BLaER1 (cell line): ENCODE data around the gene RNF43.
A peak's percentile ranks its signal among the peaks of the same experiment; 100 is the strongest.
"Not testable (repeated sequence)": the region's sequence is repeated elsewhere in the genome, so short reads cannot be mapped to it uniquely, and the experiment has no call there.

Experiments used
- H3K27ac ChIP-seq: shearing (Covaris generic); formaldehyde crosslinking; 2 replicates; pipeline ENCODE4 v1.8.1; 2022
- H3K27me3 ChIP-seq: shearing (Covaris generic); formaldehyde crosslinking; 2 replicates; pipeline ENCODE4 v1.8.1; 2022
- H3K36me3 ChIP-seq: shearing (Covaris generic); formaldehyde crosslinking; 2 replicates; pipeline ENCODE4 v1.8.1; 2022
- H3K4me1 ChIP-seq: shearing (Covaris generic); formaldehyde crosslinking; 2 replicates; pipeline ENCODE4 v1.8.1; 2022
- H3K4me2 ChIP-seq: shearing (Covaris generic); formaldehyde crosslinking; 2 replicates; pipeline ENCODE4 v1.8.1; 2022
- H3K4me3 ChIP-seq: shearing (Covaris generic); formaldehyde crosslinking; 2 replicates; pipeline ENCODE4 v1.8.1; 2022
- H3K9ac ChIP-seq: shearing (Covaris generic); formaldehyde crosslinking; 2 replicates; pipeline ENCODE4 v1.8.1; 2022
- H3K9me3 ChIP-seq: shearing (Covaris generic); formaldehyde crosslinking; 2 replicates; pipeline ENCODE4 v1.8.1; 2022
- H4K20me1 ChIP-seq: shearing (Covaris generic); formaldehyde crosslinking; 2 replicates; pipeline ENCODE4 v1.8.1; 2022
- Cebpa-rat ChIP-seq: shearing (Covaris generic); IDR thresholded peaks from 2 replicates; pipeline ENCODE4 v1.8.1; 2022

RNF43 gene

GRCh38 chr17:58410714-58411407 lies 6.5 kb downstream of the RNF43 start:
- Histone ChIP-seq H3K4me1 (no peaks in the 10 kb centered on the region), H3K4me3 (no peak overlapping the region), H3K27me3 (no peaks in the 10 kb centered on the region), H3K9ac (no peak overlapping the region), H3K36me3 (no peaks in the 10 kb centered on the region), H3K27ac (no peak overlapping the region), H4K20me1 (no peaks in the 10 kb centered on the region), H3K9me3 (no peaks in the 10 kb centered on the region), H3K4me2 (no peak overlapping the region)
- TF ChIP-seq Cebpa-rat, result no peak

DNA sequence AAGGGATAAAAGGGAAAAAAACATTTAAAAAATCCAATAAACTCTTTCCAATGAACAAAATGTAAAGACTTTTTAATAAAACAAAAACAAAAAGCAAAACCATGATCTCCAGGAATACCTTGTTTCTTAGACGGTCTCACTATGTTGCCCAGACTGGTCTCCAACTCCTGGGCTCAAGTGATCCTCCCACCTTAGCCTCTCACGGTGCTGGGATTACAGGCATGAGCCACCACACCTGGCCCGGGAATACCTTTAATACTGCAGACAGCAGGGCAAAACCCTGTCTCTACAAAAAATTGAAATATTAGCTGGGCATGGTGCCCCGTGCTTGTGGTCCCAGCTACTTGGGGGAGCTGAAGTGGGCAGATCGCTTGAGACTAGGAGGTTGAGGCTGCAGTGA lies 7.9 kb downstream of the RNF43 start:
- Histone ChIP-seq H3K9me3 (no peaks in the 10 kb centered on the region), H3K4me3 (no peak overlapping the region), H3K4me1 (no peaks in the 10 kb centered on the region), H3K27ac (no peak overlapping the region), H4K20me1 (no peaks in the 10 kb centered on the region), H3K4me2 (no peak overlapping the region), H3K27me3 (no peaks in the 10 kb centered on the region), H3K36me3 (no peaks in the 10 kb centered on the region), H3K9ac (no peak overlapping the region)
- TF ChIP-seq Cebpa-rat, result no peak

DNA sequence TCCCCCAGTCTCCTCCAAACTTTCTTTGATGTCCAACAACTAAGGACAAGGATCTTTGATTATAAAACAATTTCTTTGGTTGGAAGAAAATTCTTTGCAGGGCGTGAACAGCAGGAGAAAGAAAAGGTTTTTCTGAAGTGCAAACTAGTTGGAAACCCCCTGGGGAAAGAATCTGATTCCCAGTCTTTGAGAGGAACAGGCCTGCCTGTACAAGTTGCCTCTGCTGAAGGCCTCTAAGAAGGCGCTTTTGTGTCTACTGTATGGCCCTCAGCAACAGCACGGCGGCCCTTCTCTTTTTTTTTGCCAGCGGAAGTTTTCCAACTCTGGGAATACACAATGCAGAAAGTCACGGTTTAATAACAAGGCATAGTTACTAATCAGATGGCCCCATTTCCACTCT lies 14.0 kb downstream of the RNF43 start:
- H3K9me3 ChIP-seq, result no peaks in the 10 kb centered on the region
- peaks cover 19% of the 10 kb centered on the region for H3K4me1 ChIP-seq
- no peak for TF ChIP-seq Cebpa-rat
- no peaks in the 10 kb centered on the region for H3K36me3 ChIP-seq
- H3K27ac ChIP-seq, result no peak overlapping the region
- H3K4me3 ChIP-seq, result no peak overlapping the region
- H3K9ac ChIP-seq, result no peak overlapping the region
- H3K4me2 ChIP-seq, result no peak overlapping the region
- no peaks in the 10 kb centered on the region for H4K20me1 ChIP-seq
- no peaks in the 10 kb centered on the region for H3K27me3 ChIP-seq

DNA sequence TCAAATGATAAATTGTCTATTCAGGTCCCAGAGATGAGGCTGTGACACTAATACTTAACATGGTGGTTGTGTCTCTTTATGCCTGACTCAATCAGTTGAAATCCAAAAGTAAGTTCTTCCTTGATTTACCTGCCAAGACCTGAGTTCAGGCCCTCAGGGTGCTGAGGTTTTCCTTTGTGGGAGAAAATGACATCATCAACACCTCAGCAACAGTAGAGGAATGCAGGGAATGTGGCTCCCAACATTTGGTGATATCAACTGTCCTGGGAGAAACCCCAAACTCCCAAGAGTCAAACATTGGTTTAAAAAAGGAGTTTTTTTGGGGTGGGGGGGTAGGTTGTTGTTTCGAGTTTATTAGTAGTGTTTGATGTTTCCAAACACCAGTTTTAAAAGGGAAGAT lies 14.7 kb downstream of the RNF43 start:
- Histone ChIP-seq H3K4me3 (no peak overlapping the region), H3K4me2 (peak overlapping the region; percentile 69), H3K27me3 (no peaks in the 10 kb centered on the region)

GRCh38 chr17:58402047-58402446 lies 15.3 kb downstream of the RNF43 start:
- H4K20me1 ChIP-seq, result no peaks in the 10 kb centered on the region
- TF ChIP-seq Cebpa-rat, result no peak
- H3K36me3 ChIP-seq, result no peaks in the 10 kb centered on the region
- peaks cover 19% of the 10 kb centered on the region for H3K4me1 ChIP-seq
- H3K9me3 ChIP-seq, result no peaks in the 10 kb centered on the region
- H3K4me3 ChIP-seq, result no peak overlapping the region
- no peak overlapping the region for H3K27ac ChIP-seq
- H3K27me3 ChIP-seq, result no peaks in the 10 kb centered on the region
- H3K9ac ChIP-seq, result no peak overlapping the region
- peak overlapping the region; percentile 69 for H3K4me2 ChIP-seq

More for the DNA sequence above, 14.7 kb downstream of the RNF43 start:
- Histone ChIP-seq H3K36me3 (no peaks in the 10 kb centered on the region), H3K9ac (no peak overlapping the region), H4K20me1 (no peaks in the 10 kb centered on the region), H3K9me3 (no peaks in the 10 kb centered on the region), H3K27ac (no peak overlapping the region), H3K4me1 (peaks cover 19% of the 10 kb centered on the region)
- TF ChIP-seq Cebpa-rat, result no peak

DNA sequence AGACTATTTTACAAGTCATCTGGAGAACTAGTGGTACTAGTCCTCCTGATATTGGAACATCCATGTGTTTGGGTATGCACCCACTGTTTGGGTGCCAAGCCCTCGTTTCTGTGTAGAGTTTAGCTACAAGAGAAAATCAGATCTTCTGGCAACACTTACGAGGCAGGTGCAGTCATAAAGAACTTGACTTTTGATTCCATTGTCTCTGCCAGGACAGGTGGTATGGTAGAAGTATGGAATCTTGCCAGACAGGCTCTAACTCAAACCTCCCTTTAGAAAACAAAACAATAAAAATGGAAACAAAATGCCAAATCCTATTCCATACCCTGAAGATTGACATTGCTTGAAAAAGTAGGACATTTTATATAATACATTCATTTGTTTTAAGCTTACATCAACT lies 16.0 kb downstream of the RNF43 start:
- H3K27ac ChIP-seq, result no peak overlapping the region
- no peaks in the 10 kb centered on the region for H3K27me3 ChIP-seq
- H3K36me3 ChIP-seq, result no peaks in the 10 kb centered on the region
- H3K4me2 ChIP-seq, result no peak overlapping the region
- no peaks in the 10 kb centered on the region for H4K20me1 ChIP-seq
- no peak overlapping the region for H3K4me3 ChIP-seq
- TF ChIP-seq Cebpa-rat, result no peak
- no peaks in the 10 kb centered on the region for H3K9me3 ChIP-seq
- H3K4me1 ChIP-seq, result peaks cover 21% of the 10 kb centered on the region
- no peak overlapping the region for H3K9ac ChIP-seq

DNA sequence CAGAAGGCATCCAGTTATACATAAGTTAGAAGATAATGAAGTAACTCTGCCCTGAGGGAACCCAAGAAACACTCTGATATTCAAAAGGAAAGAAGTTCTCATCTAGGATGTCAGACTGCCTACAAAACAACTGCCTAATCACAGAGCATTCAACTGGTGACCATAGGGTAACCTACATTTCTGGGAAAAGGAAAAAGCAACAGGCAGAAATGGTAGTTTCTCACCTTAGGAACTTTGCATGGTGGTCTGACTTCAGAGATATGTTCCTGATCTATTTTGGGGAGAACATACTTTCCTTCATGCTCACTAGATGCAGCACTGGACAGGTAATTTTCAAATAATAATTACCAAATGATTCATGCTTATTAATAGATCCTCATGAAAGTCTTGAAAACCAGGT lies 16.5 kb downstream of the RNF43 start:
- Histone ChIP-seq H4K20me1 (no peaks in the 10 kb centered on the region), H3K36me3 (no peaks in the 10 kb centered on the region), H3K4me1 (peaks cover 23% of the 10 kb centered on the region), H3K4me3 (no peak overlapping the region), H3K9ac (no peak overlapping the region), H3K9me3 (no peaks in the 10 kb centered on the region), H3K4me2 (no peak overlapping the region), H3K27ac (no peak overlapping the region), H3K27me3 (no peaks in the 10 kb centered on the region)
- TF ChIP-seq Cebpa-rat, result no peak

DNA sequence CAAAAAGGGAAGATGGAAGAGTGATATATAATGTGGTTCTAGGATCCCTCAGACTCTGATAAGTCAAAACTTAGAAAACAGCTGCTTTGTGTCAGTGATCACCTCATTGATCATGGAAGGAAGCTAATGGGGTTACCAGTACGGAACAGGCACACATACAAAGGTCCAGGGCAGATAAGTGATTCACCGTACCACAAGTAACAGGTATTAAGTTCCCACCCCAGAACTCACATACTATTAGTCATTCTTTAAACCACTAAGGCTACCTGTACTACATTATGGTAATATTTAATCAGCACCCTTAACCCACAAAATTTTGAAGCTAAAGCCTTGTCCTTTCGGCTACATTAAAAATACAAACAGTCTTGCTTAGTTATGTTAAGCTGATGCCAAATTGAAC lies 17.4 kb downstream of the RNF43 start:
- Histone ChIP-seq H3K4me3 (no peak overlapping the region), H3K4me2 (no peak overlapping the region), H3K9ac (no peak overlapping the region), H3K27ac (no peak overlapping the region), H4K20me1 (no peaks in the 10 kb centered on the region), H3K27me3 (no peaks in the 10 kb centered on the region), H3K9me3 (no peaks in the 10 kb centered on the region), H3K36me3 (no peaks in the 10 kb centered on the region), H3K4me1 (peaks cover 23% of the 10 kb centered on the region)
- TF ChIP-seq Cebpa-rat, result no peak

- Histone ChIP-seq H4K20me1 (no peaks in the 10 kb centered on the region), H3K27ac (no peak overlapping the region), H3K9ac (no peak overlapping the region), H3K4me3 (no peak overlapping the region), H3K27me3 (no peaks in the 10 kb centered on the region), H3K9me3 (no peaks in the 10 kb centered on the region), H3K36me3 (no peaks in the 10 kb centered on the region), H3K4me2 (no peak overlapping the region), H3K4me1 (peaks cover 23% of the 10 kb centered on the region)
- no peak for TF ChIP-seq Cebpa-rat
Observed at GRCh38 chr17:58398574-58399266, 18.6 kb downstream of the RNF43 start.

GRCh38 chr17:58397421-58397820 lies 19.9 kb downstream of the RNF43 start:
- not testable (repeated sequence) for H3K9ac ChIP-seq, H3K27me3 ChIP-seq, H3K4me2 ChIP-seq, H3K27ac ChIP-seq, H3K9me3 ChIP-seq, H3K36me3 ChIP-seq, H3K4me3 ChIP-seq, H4K20me1 ChIP-seq
- H3K4me1 ChIP-seq, result peaks cover 13% of the 10 kb centered on the region

- H3K36me3 ChIP-seq, result no peaks in the 10 kb centered on the region
- H3K9me3 ChIP-seq, result no peaks in the 10 kb centered on the region
Observed at GRCh38 chr17:58396173-58396572, 21.2 kb downstream of the RNF43 start.

More at GRCh38 chr17:58396173-58396572, 21.2 kb downstream of the RNF43 start:
- peaks cover 4% of the 10 kb centered on the region; the same call in 1 of the 2 replicates for H3K4me1 ChIP-seq
- TF ChIP-seq Cebpa-rat, result no peak
- no peak overlapping the region for H3K9ac ChIP-seq
- no peaks in the 10 kb centered on the region for H4K20me1 ChIP-seq
- H3K27me3 ChIP-seq, result no peaks in the 10 kb centered on the region
- H3K4me3 ChIP-seq, result no peak overlapping the region
- H3K4me2 ChIP-seq, result no peak overlapping the region
- H3K27ac ChIP-seq, result no peak overlapping the region
